Breast epithelium (tissue), 3 donors: ENCODE measurements around the gene PCNX1.

Experiments used
- CTCF ChIP-seq, 3 donors: fragments of 450-650 bp; IDR thresholded peaks; one replicate each; pipeline ENCODE4 v1.5.1; 2016 to 2017; ENCODE audit warnings: antibody characterized with exemption in 3 of 3, mild to moderate bottlenecking in 3 of 3, moderate library complexity in 3 of 3
- POLR2A ChIP-seq: fragments of 450-650 bp; IDR thresholded peaks from one replicate; pipeline ENCODE4 v1.6.1; 2016; ENCODE audit warnings: antibody characterized with exemption, mild to moderate bottlenecking, moderate library complexity

DNA sequence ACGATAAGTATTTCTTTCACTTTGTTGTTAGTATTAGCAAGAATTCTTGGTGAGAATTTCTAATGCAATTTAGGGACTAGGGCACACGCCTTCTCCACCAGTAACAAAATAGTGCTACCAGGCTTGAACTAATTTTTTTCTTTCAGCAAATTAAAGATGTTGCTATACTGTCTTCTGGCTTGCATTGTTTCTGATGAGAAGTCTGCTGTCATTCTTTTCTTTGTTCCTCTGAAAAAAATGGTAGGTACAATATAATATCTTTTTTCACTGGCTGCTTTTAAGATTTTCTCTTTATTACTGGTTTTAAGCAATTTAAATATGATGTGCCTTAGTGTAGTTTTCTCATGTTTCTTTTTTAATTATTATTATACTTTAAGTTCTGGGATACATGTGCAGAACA is 171.2 kb downstream of the PCNX1 start:
- TF ChIP-seq POLR2A = no peak
- no peak for TF ChIP-seq CTCF (IDR thresholded peaks at IDR 0.05)
